Measurements from ENCODE around the gene ADGRL2. TPM values are rescaled to one million over a fixed set of nuclear protein-coding genes. Genes with fewer than 3 reads are reported as not detected.
A peak's percentile ranks its signal among the peaks of the same experiment; 100 is the strongest.

ADGRL2 gene
- total RNA-seq (2014; rRNA removed; shearing (Covaris generic)): 0.22 and 3.5 TPM in 2 replicates

DNA sequence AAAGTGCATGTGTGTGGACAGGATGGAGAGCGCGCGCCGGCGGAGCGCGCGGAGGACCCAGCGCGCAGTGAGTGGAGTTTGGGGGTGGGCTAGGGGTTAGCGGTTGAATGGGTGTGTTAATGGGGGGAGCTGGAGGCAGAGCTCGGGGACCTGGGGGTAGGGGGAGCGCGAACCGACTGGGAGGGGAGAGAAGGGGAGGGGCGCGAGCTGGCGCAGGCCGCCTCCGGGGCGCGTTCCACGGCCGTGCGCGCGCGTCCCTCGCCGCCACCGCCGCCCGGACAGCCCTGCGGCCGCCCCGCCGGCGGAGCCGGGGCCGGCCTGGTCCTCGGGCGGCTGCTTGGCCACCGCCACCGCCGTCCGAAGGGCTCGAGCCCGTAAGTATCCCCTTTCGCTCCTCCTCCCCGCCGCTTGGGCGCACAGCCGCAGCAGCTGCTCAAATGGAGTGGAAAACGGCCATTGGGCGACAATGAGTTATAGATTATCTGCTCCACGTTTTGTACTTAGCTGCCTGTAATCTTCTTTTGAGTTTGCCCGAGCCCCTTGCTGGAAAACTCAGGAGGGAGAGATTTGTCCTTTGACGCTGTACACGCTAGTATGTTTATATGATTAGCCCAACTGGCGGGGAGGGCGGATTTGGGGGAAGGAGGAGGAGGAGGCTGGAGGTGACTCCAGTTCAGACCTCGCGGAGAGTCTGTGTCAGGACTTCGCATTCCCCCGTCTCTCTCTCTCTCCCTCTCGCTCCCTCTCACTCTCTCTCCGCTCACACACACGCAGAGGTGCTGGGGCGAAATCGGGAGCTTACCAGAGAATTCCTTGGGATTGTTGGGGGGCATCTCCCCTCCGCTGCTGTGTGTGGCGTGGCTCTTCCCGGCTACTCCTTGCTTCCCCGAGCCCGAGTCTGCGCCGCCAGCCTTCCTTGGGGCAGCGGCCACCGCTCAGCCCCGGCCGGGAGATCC, at the start of gene ADGRL2:
Gene ADGRL2, plus strand, starts transcription at position 240 of the 956 bp plus-strand sequence. CDS start 36,051 bp downstream, outside the sequence.
- peak within 1 kb of the TSS; percentile 40 for H3K4me3 ChIP-seq
- H3K9me3 ChIP-seq (replicated peaks): no peaks in the 10 kb centered on the region
- DNase-seq (ENCODE audit: low read depth in 1 of 2, low spot score in 2 of 2): peak; percentile 61 to 70
- H3K4me1 ChIP-seq (replicated peaks): peaks cover 29% of the 10 kb centered on the region
- H3K36me3 ChIP-seq: no peaks in the 10 kb centered on the region
- no peak within 1 kb of the TSS for H3K27ac ChIP-seq
- peaks cover 81% of the 10 kb centered on the region for H3K27me3 ChIP-seq (replicated peaks)

DNA sequence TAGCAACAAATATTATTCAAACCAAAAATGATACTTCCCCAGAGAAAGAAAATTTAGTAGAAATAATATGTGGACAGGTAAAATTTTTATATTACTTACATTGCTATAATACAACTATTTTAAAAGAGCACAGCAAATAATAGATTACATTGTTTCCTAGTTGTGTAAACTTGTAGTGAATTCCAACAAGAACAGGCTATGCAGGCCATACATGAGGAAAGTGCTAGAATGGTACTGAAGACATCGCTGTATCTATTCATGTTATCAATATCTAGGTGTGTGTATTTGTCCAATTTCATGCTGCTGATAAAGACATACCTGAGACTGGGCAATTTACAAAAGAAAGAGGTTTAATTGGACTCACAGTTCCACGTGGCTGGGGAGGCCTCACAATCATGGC, 47.9 kb upstream of the ADGRL2 start:
- H3K36me3 ChIP-seq: no peaks in the 10 kb centered on the region
- H3K4me1 ChIP-seq (replicated peaks): no peaks in the 10 kb centered on the region
- H3K9me3 ChIP-seq (replicated peaks): no peaks in the 10 kb centered on the region
- H3K27me3 ChIP-seq (replicated peaks): no peaks in the 10 kb centered on the region
- H3K4me3 ChIP-seq: no peak overlapping the region
- DNase-seq (ENCODE audit: low read depth in 1 of 2, low spot score in 2 of 2): no peak
- no peak overlapping the region for H3K27ac ChIP-seq

DNA sequence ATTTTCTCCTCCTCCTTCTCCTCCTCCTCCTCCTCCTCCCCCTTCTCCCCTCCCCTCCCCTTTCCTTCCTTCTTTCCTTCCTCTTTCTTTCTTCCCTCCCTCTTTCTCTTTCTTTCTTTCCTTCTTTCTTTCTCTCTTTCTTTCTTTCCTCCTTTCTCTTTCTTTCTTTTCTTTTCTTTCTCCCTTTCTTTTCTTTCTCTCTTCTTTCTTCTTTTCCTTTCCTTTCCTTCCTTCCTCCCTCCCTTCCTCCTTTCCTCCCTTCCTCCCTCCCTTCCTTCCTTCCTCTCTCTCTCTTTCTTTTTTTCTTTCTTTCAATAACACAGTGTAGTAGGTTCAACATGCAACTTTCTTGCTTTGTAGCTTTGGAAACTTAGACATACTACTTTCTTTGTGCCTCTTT, 46.3 kb upstream of the ADGRL2 start:
- H3K9me3 ChIP-seq (replicated peaks): no peaks in the 10 kb centered on the region
- no peak for DNase-seq (ENCODE audit: low read depth in 1 of 2, low spot score in 2 of 2)
- no peaks in the 10 kb centered on the region for H3K4me1 ChIP-seq (replicated peaks)
- no peaks in the 10 kb centered on the region for H3K36me3 ChIP-seq
- no peaks in the 10 kb centered on the region for H3K27me3 ChIP-seq (replicated peaks)
- H3K27ac ChIP-seq: no peak overlapping the region
- no peak overlapping the region for H3K4me3 ChIP-seq

DNA sequence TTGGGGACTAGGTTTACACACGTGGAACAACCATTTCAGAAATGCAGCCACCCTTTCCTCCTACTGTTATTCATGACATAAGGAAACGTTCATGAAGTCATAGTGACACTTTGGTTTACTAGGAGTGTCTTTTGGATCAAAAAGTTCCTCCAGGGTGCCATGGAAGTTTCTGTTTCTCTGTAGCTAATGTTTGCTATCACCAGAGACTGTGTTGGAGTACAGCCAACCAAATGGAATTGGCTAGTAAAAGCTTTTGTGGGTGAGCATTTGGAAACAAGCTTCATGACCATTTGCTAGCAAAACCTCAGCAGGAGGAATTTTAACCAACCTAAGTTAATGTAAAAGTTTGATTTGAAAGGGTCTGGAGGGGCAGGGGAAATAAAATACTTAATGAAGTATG, 43.9 kb upstream of the ADGRL2 start:
- Histone ChIP-seq H3K27me3 (replicated peaks) (no peaks in the 10 kb centered on the region), H3K4me3 (no peak overlapping the region), H3K27ac (no peak overlapping the region), H3K9me3 (replicated peaks) (no peaks in the 10 kb centered on the region), H3K36me3 (no peaks in the 10 kb centered on the region), H3K4me1 (replicated peaks) (no peaks in the 10 kb centered on the region)
- no peak for DNase-seq (ENCODE audit: low read depth in 1 of 2, low spot score in 2 of 2)

DNA sequence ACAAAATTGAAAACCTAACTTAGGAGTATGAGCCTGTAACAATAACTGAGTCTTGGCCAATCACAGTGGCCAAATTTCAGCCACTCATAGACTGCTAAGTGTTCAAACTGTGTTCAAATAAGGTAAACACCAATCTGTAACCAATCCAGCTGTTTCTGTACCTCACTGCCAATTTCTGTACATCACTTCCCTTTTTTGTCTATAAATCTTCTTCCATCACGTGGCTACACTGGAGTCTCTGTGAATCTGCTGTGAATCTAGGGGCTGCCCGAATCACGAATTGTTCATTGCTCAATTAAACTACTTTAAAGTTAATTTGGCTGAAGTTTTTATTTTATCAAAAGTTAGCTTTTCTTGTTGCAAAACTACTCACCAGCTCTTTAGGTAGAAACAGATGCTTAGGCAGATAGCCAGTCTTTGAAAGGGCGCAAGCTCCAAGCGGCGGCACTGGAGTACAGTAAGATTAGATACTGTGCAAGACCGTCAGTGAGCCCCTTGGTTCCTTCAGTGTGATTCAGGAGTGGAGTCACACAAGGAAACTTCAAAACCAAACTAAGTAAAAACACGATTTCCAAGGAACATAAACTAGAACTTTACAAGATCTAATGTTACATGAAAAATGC, 43.2 kb upstream of the ADGRL2 start:
- DNase-seq (ENCODE audit: low read depth in 1 of 2, low spot score in 2 of 2): no peak
- H3K27ac ChIP-seq: no peak overlapping the region
- no peaks in the 10 kb centered on the region for H3K9me3 ChIP-seq (replicated peaks)
- H3K4me3 ChIP-seq: no peak overlapping the region
- H3K36me3 ChIP-seq: no peaks in the 10 kb centered on the region
- H3K4me1 ChIP-seq (replicated peaks): no peaks in the 10 kb centered on the region
- H3K27me3 ChIP-seq (replicated peaks): no peaks in the 10 kb centered on the region

DNA sequence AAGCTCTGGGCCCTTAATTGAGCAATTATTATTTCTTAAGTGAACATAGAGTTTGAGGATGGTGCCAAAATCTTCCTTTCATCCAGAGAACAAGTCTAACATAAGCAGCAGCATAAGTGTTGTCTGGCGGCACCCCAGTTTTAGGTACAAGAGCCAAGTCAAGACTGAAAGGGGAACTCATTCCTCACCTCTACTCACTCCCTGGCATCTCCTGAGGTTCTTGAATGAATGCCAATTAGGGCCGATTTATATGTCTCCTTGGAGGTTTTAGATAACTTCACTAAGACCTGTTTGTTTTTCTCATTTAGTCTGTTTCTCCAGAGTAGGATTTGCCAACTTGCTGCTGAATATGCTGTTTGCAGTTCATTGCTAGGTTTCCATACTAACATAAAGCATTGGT, 42.6 kb upstream of the ADGRL2 start:
- H3K27me3 ChIP-seq (replicated peaks): no peaks in the 10 kb centered on the region
- no peaks in the 10 kb centered on the region for H3K9me3 ChIP-seq (replicated peaks)
- no peak overlapping the region for H3K4me3 ChIP-seq
- no peaks in the 10 kb centered on the region for H3K36me3 ChIP-seq
- no peaks in the 10 kb centered on the region for H3K4me1 ChIP-seq (replicated peaks)
- no peak for DNase-seq (ENCODE audit: low read depth in 1 of 2, low spot score in 2 of 2)
- no peak overlapping the region for H3K27ac ChIP-seq

DNA sequence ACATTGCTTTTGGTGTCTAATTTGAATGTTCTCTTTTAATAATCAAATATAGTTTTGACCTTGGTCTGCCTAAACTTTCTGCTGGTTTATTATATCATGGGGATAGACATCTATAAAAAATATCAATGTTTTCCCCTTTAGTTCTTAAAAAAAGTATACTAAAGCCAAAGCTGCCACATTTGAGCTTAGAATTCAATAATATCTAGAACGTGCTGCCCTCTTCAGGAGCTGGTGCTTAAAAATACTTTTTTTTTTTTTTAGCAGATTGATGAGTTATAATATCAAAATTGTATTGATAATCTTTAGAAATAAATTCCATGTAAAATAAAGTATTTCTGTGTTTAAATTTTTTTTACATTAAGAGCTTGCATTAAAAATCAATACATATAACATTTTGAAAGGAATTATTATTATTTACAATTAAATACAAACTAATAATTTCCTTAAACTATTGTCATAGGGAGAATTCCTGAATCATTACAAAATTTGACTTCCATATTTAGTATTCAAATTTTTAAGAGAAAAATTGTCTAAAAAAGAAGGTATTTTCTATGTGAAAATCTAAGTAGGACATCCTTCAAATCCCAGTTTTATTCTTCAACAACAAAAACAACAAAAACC, 40.1 kb upstream of the ADGRL2 start:
- H3K4me3 ChIP-seq: no peak overlapping the region
- H3K27me3 ChIP-seq (replicated peaks): no peaks in the 10 kb centered on the region
- H3K27ac ChIP-seq: no peak overlapping the region
- H3K4me1 ChIP-seq (replicated peaks): no peaks in the 10 kb centered on the region
- no peaks in the 10 kb centered on the region for H3K36me3 ChIP-seq
- no peaks in the 10 kb centered on the region for H3K9me3 ChIP-seq (replicated peaks)
- no peak for DNase-seq (ENCODE audit: low read depth in 1 of 2, low spot score in 2 of 2)

DNA sequence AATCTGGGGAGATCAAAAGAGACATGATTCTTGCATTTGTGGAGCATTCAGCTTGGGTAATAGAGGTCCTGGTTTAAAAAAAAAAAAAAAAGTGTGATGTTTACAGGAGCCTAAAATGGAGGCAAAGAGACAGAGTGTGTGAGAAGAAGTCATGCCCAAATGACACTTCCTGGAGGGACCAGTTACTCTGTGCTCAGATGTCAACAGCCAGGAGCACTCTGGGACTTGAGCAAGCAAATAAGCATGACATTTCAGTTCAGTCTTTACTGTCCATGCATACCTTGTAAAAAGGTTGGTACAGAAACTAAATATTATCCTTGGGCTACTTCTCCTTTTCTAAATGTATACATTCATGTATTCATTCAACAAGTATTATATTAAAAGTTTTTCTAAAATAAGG, 25.2 kb upstream of the ADGRL2 start:
- Histone ChIP-seq H3K9me3 (replicated peaks) (no peaks in the 10 kb centered on the region), H3K27ac (no peak overlapping the region), H3K27me3 (replicated peaks) (0 out of 2 replicates have a peak, but pooled peaks cover 3% of the 10 kb centered on the region), H3K4me3 (no peak overlapping the region), H3K36me3 (no peaks in the 10 kb centered on the region), H3K4me1 (replicated peaks) (no peaks in the 10 kb centered on the region)
- DNase-seq (ENCODE audit: low read depth in 1 of 2, low spot score in 2 of 2): no peak

DNA sequence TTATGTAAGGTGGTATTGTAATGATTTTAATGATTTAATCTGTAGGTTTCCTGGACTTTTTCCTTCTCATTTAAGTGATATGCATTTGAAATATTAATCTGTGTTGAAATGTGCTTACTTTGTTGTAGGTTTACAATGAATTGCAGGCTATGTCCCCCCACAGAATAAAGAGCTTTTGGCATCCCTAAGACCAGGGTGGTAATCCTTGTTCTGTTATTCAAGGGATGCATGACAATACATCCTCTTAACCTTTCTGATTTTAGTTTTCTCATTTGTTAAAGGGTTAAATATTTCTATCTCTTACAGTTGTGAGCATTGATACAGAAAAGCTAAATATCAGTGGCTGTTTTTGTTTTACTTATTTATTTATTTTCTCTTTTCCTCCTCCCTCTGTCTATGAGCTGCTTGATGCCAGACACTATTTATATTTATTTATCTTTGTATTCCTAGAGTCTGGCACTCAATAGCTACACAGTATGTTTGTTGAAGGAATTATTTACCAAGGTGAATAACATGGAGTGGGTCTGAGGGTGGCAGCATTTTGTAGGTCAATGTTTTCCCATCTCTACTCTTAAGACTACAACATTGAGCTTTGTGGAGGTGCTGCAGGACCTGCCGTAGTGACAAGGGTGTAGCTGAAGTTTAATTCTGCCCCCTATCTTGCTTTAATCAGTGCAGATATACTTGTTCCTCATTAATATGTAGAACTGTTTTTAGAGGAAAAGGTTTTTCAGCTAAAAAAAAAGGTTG, 19.9 kb upstream of the ADGRL2 start:
- Histone ChIP-seq H3K9me3 (replicated peaks) (no peaks in the 10 kb centered on the region), H3K27me3 (replicated peaks) (no peaks in the 10 kb centered on the region), H3K4me1 (replicated peaks) (no peaks in the 10 kb centered on the region), H3K36me3 (no peaks in the 10 kb centered on the region), H3K27ac (no peak overlapping the region), H3K4me3 (no peak overlapping the region)
- DNase-seq (ENCODE audit: low read depth in 1 of 2, low spot score in 2 of 2): no peak

DNA sequence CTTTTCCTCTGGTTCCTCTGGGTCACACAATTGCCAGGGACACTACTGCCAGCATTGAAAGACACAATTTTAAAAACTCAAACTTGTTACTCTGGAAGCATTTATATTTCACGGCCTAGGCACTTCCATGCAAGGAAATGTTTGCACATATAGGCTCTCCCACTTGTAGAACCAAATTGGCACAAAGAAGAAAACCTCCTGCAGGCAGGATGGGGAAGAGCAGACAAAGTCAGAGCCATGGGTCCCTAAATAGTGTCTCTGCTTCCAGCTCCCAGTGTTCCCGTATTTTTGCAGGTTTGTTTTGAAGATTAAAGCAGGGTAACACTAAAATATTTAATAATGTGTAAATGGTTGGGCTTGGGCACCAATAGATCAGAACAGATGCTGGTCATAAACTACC, 19.0 kb upstream of the ADGRL2 start:
- Histone ChIP-seq H3K27ac (no peak overlapping the region), H3K9me3 (replicated peaks) (no peaks in the 10 kb centered on the region), H3K27me3 (replicated peaks) (no peaks in the 10 kb centered on the region), H3K4me3 (no peak overlapping the region), H3K36me3 (no peaks in the 10 kb centered on the region), H3K4me1 (replicated peaks) (no peaks in the 10 kb centered on the region)
- DNase-seq (ENCODE audit: low read depth in 1 of 2, low spot score in 2 of 2): no peak

DNA sequence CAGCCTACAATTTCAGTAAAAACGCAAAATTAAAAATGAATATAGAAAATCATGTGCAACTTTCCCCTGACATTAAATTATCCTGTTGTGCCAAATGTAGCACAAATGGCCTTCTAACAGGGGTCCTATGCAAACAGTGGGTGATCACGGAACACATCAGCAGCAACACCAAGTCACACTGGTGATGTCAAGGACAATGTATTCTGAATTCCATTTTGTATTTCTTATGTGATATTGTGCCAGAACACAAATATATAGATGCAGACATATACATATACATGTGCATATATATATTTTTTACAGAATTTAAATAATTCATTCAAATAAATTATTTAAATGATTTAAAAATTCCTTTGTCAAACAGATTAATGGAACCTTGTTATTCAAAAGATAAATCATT, 8.6 kb upstream of the ADGRL2 start:
- Histone ChIP-seq H3K27ac (no peak overlapping the region), H3K4me3 (no peak overlapping the region)
- no peak for DNase-seq (ENCODE audit: low read depth in 1 of 2, low spot score in 2 of 2)

DNA sequence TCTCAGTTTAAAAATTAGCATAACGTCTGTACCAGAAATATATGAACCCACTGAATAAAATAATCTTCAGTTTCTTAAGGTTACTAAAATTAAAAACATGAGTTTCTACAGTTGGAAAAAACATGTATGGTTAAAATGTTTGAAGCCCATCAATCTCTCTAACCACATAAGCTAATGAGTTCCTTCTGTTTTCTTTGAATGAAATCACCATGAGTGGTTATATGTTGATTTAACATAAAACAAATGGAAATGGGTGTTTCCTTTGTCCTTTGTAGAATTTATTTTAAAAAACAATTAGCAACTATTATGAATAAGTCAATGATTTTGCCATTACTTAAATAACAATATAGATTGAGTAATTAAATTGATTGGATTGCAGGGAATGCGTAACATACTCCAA, 3.0 kb upstream of the ADGRL2 start:
- no peaks in the 10 kb centered on the region for H3K36me3 ChIP-seq
- no peak for DNase-seq (ENCODE audit: low read depth in 1 of 2, low spot score in 2 of 2)
- H3K4me1 ChIP-seq (replicated peaks): peaks cover 24% of the 10 kb centered on the region
- H3K27ac ChIP-seq: no peak overlapping the region
- H3K27me3 ChIP-seq (replicated peaks): peaks cover 54% of the 10 kb centered on the region
- no peaks in the 10 kb centered on the region for H3K9me3 ChIP-seq (replicated peaks)
- no peak overlapping the region for H3K4me3 ChIP-seq

More for the DNA sequence above, 8.6 kb upstream of the ADGRL2 start:
- peaks cover 8% of the 10 kb centered on the region for H3K27me3 ChIP-seq (replicated peaks)
- no peaks in the 10 kb centered on the region for H3K4me1 ChIP-seq (replicated peaks)
- no peaks in the 10 kb centered on the region for H3K36me3 ChIP-seq
- no peaks in the 10 kb centered on the region for H3K9me3 ChIP-seq (replicated peaks)

DNA sequence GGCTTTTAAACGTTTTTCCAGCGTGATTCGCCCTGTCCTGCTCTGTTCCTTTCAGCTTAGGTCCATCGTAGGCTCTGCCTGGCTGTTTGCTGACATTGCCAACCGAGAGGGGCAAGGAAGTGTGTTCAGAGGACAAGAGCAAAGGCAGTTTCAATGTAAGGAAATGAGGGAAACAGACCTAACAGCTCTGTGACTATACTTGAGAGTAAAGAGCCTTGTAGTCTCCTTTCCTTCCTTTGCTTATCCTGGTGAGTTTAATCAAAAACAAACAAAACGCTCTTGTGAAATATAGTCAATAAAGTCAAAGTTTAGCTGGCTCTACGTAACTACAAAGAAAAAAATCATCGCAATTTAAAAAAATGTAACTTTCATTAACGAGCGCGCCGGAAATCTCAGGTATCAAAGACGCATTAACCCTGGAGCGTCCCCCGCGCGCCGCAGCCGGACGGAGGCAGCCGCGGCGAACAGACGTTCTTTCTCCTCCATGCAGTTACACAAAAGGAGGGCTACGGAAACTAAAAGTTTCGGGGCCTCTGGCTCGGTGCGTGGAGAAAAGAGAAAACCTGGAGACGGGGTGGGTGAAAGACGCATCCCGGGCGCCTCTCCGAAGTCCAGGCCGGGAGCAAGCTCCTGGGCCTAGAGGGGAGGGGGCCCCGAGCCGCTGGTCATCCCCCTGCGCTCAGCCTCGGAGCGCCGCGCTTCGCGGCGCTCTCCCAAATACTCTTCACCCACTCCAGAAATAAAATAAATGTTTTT, 617 bp upstream of the ADGRL2 start:
- Histone ChIP-seq H3K4me3 (peak overlapping the region; percentile 40), H3K9me3 (replicated peaks) (no peaks in the 10 kb centered on the region), H3K27ac (no peak overlapping the region), H3K36me3 (no peaks in the 10 kb centered on the region), H3K27me3 (replicated peaks) (peaks cover 75% of the 10 kb centered on the region), H3K4me1 (replicated peaks) (peaks cover 29% of the 10 kb centered on the region)
- DNase-seq (ENCODE audit: low read depth in 1 of 2, low spot score in 2 of 2): peak in 1 of 2 experiments; percentile 22
